SK-N-SH treated with all-trans-retinoic acid at 6 μM for 48 hours (cell line): Measurements from ENCODE around the gene RRAS.

Experiments used
- ATAC-seq: fragments of 200-7000 bp; cut with Tn5 transposase; 3 replicates; pipeline ENCODE4 v1.9.1; 2020; ENCODE audit warnings: mild to moderate bottlenecking, moderate library complexity
- ARNTL ChIP-seq: fragments of 450-650 bp; formaldehyde crosslinking; IDR thresholded peaks from 2 replicates; pipeline ENCODE4 v1.5.0; 2020; ENCODE audit warnings: low read depth, mild to moderate bottlenecking, moderate library complexity, borderline replicate concordance
- BACH2 ChIP-seq: fragments of 250-450 bp; sonication (Bioruptor Pico); IDR thresholded peaks from 2 replicates; pipeline ENCODE4 v1.9.0; 2021; ENCODE audit warnings: mild to moderate bottlenecking, borderline replicate concordance
- CSDC2 ChIP-seq: fragments of 250-450 bp; sonication (Bioruptor Pico); IDR thresholded peaks from 2 replicates; pipeline ENCODE4 v1.5.0; 2020; ENCODE audit warnings: mild to moderate bottlenecking, moderate library complexity
- CSRNP3 ChIP-seq: fragments of 250-450 bp; sonication (Bioruptor Pico); IDR thresholded peaks from 2 replicates; pipeline ENCODE4 v1.5.1; 2021; ENCODE audit warnings: mild to moderate bottlenecking, moderate library complexity
- GLIS3 ChIP-seq: fragments of 250-450 bp; sonication (Bioruptor Pico); IDR thresholded peaks from 2 replicates; pipeline ENCODE4 v1.5.0; 2020; ENCODE audit warnings: mild to moderate bottlenecking, moderate library complexity
- ISL1 ChIP-seq: fragments of 250-450 bp; sonication (Bioruptor Pico); IDR thresholded peaks from 2 replicates; pipeline ENCODE4 v2.1.2; 2022; ENCODE audit warnings: mild to moderate bottlenecking, moderate library complexity
- OSR1 ChIP-seq: fragments of 250-450 bp; sonication (Bioruptor Pico); IDR thresholded peaks from 2 replicates; pipeline ENCODE4 v1.8.0; 2022; ENCODE audit warnings: moderate library complexity, mild to moderate bottlenecking, inconsistent platforms
- POU6F1 ChIP-seq: fragments of 250-450 bp; sonication (Bioruptor Pico); IDR thresholded peaks from 2 replicates; pipeline ENCODE4 v1.8.0; 2021; ENCODE audit warnings: low read depth, mild to moderate bottlenecking, moderate library complexity, borderline replicate concordance
- PPARA ChIP-seq: fragments of 250-450 bp; sonication (Bioruptor Pico); IDR thresholded peaks from 2 replicates; pipeline ENCODE4 v1.5.0; 2020; ENCODE audit warnings: mild to moderate bottlenecking, borderline replicate concordance
- SNAI2 ChIP-seq: fragments of 250-450 bp; sonication (Bioruptor Pico); IDR thresholded peaks from 2 replicates; pipeline ENCODE4 v1.5.0; 2020; ENCODE audit warnings: mild to moderate bottlenecking, moderate library complexity
- TCF4 ChIP-seq: fragments of 250-450 bp; sonication (Bioruptor Pico); IDR thresholded peaks from 2 replicates; pipeline ENCODE4 v1.8.0; 2021; ENCODE audit warnings: mild to moderate bottlenecking, moderate library complexity, borderline replicate concordance
- TOX ChIP-seq: fragments of 250-450 bp; sonication (Bioruptor Pico); IDR thresholded peaks from 2 replicates; pipeline ENCODE4 v1.8.0; 2021; ENCODE audit warnings: mild to moderate bottlenecking, moderate library complexity, borderline replicate concordance
- TSHZ2 ChIP-seq: fragments of 250-450 bp; sonication (Bioruptor Pico); IDR thresholded peaks from 2 replicates; pipeline ENCODE4 v1.5.0; 2020; ENCODE audit warnings: mild to moderate bottlenecking, moderate library complexity
- ZFP30 ChIP-seq: fragments of 450-650 bp; formaldehyde crosslinking; IDR thresholded peaks from 2 replicates; pipeline ENCODE4 v1.5.0; 2022; ENCODE audit warnings: mild to moderate bottlenecking, moderate library complexity
- ZNF565 ChIP-seq: fragments of 450-650 bp; formaldehyde crosslinking; conservative IDR thresholded peaks from 2 replicates; pipeline ENCODE4 v1.5.0; 2020; ENCODE audit warnings: low read depth, mild to moderate bottlenecking, moderate library complexity
- ZNF70 ChIP-seq: fragments of 450-650 bp; formaldehyde crosslinking; IDR thresholded peaks from 2 replicates; pipeline ENCODE4 v1.5.0; 2020; ENCODE audit warnings: mild to moderate bottlenecking, moderate library complexity
- ZNF8 ChIP-seq: fragments of 450-650 bp; formaldehyde crosslinking; IDR thresholded peaks from 2 replicates; pipeline ENCODE4 v1.5.0; 2020; ENCODE audit warnings: mild to moderate bottlenecking, moderate library complexity
- TF ChIP-seq, protein P1 (sequence below): fragments of 250-450 bp; sonication (Bioruptor Pico); IDR thresholded peaks from 2 replicates; pipeline ENCODE4 v1.8.0; 2020; ENCODE audit warnings: mild to moderate bottlenecking, moderate library complexity, borderline replicate concordance

RRAS gene

GRCh38 chr19:49645995-49646394 is 6.1 kb upstream of the RRAS start:
- TF ChIP-seq ARNTL (CRISPR knock-in tag) (no peak), TSHZ2 (CRISPR knock-in tag) (no peak), ZNF8 (CRISPR knock-in tag) (no peak)

GRCh38 chr19:49645592-49645991 is 5.6 kb upstream of the RRAS start:
- TF ChIP-seq ARNTL (CRISPR knock-in tag) (no peak), TSHZ2 (CRISPR knock-in tag) (no peak), ZNF70 (CRISPR knock-in tag) (no peak), ZNF565 (CRISPR knock-in tag) (no peak), PPARA (no peak), ZNF8 (CRISPR knock-in tag) (no peak), BACH2 (CRISPR knock-in tag) (no peak), ISL1 (CRISPR knock-in tag) (no peak), TOX (CRISPR knock-in tag) (no peak), ZFP30 (CRISPR knock-in tag) (no peak), CSRNP3 (no peak)
- TF ChIP-seq, protein P1, sequence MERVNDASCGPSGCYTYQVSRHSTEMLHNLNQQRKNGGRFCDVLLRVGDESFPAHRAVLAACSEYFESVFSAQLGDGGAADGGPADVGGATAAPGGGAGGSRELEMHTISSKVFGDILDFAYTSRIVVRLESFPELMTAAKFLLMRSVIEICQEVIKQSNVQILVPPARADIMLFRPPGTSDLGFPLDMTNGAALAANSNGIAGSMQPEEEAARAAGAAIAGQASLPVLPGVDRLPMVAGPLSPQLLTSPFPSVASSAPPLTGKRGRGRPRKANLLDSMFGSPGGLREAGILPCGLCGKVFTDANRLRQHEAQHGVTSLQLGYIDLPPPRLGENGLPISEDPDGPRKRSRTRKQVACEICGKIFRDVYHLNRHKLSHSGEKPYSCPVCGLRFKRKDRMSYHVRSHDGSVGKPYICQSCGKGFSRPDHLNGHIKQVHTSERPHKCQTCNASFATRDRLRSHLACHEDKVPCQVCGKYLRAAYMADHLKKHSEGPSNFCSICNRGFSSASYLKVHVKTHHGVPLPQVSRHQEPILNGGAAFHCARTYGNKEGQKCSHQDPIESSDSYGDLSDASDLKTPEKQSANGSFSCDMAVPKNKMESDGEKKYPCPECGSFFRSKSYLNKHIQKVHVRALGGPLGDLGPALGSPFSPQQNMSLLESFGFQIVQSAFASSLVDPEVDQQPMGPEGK = no peak
- ATAC-seq = no peak

More at GRCh38 chr19:49645995-49646394, 6.1 kb upstream of the RRAS start:
- ATAC-seq = no peak

DNA sequence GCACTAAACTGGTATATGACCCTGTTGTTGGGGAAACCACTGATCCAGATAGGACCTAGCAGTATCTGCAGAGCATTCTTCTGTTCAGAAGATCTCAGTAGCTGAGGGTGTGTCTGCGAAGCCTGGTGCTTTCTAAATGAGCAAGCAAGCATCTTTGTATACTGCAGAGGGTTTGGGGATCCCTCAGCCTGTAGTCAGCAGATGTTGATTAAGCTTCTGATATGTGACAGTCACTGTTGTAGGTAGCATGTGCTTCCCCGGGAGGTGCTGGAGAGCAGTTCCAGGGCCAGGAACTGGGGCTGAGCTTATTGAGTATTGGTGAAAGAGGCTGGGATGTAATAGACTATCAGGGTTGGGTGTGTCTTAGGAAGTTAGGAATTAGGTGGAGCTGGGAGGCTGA is 3.5 kb upstream of the RRAS start:
- TF ChIP-seq POU6F1 (CRISPR knock-in tag) = no peak
- no peak for TF ChIP-seq OSR1
- TF ChIP-seq TCF4 (CRISPR knock-in tag) = no peak
- no peak for TF ChIP-seq ZNF565 (CRISPR knock-in tag)
- no peak for TF ChIP-seq BACH2 (CRISPR knock-in tag)
- no peak for TF ChIP-seq GLIS3 (CRISPR knock-in tag)
- TF ChIP-seq CSDC2 (CRISPR knock-in tag) = no peak
- TF ChIP-seq PPARA = no peak
- no peak for TF ChIP-seq ZFP30 (CRISPR knock-in tag)
- no peak for TF ChIP-seq ISL1 (CRISPR knock-in tag)
- TF ChIP-seq, protein P1 = no peak
- TF ChIP-seq SNAI2 (CRISPR knock-in tag) = no peak
- TF ChIP-seq, all 23 proteins: peak for 0
- ATAC-seq = no peak
